SU-DHL-6 (cell line): ENCODE data around the gene NRXN2.

Source experiments
- CTCF ChIP-seq: fragments of 200-600 bp; sonication (generic); IDR thresholded peaks from one replicate; pipeline ENCODE4 v1.5.1; 2017; ENCODE audit warnings: antibody characterized with exemption, mild to moderate bottlenecking, low read length, moderate library complexity; ENCODE audit not compliant: insufficient read depth, poor library complexity, severe bottlenecking
- EZH2phosphoT487 ChIP-seq: fragments of 200-600 bp; sonication (generic), shearing (Covaris generic); conservative IDR thresholded peaks from 2 replicates; pipeline ENCODE4 v1.6.1; 2018; ENCODE audit warnings: mild to moderate bottlenecking, antibody characterized with exemption, low read length, moderate library complexity, mixed read lengths

- TF ChIP-seq CTCF = no peak
- no peak for TF ChIP-seq EZH2phosphoT487
Measured at GRCh38 chr11:64681171-64681570, 41.8 kb downstream of the NRXN2 start.
